Measurements from ENCODE around the gene RPF1. TPM values are rescaled to one million over a fixed set of nuclear protein-coding genes. Genes with fewer than 3 reads are reported as not detected.
"Not testable (repeated sequence)": the region's sequence is repeated elsewhere in the genome, so short reads cannot be mapped to it uniquely, and the experiment has no call there.

The RPF1 gene
- total RNA-seq, 1 experiment from 2014 or later: 33.6 TPM

- BruUV-seq (replicated peaks): no TSS peak
- CTCF ChIA-PET: interaction anchor here (0.6 to 5.7 kb wide), 13 partner anchors 68 to 551 kb away, joined by 3 to 57 read pairs (median 4); partner anchors contain the start of gene PRKACB
- Mint-ChIP-seq H3K4me1 (ENCODE audit: low read depth, unreplicated experiment) (peaks cover 9% of the 10 kb centered on the region), H3K9me3 (ENCODE audit: low read depth, unreplicated experiment) (peaks cover 6% of the 10 kb centered on the region), H3K27me3 (ENCODE audit: unreplicated experiment) (no peaks in the 10 kb centered on the region), H3K36me3 (ENCODE audit: insufficient read depth, unreplicated experiment) (peaks cover 4% of the 10 kb centered on the region), H3K27ac (ENCODE audit: unreplicated experiment) (no peak overlapping the region), H3K4me3 (ENCODE audit: low read depth, unreplicated experiment) (no peak overlapping the region)
- DNase-seq: peak; percentile 39
- TF ChIP-seq CTCF (IDR thresholded peaks at IDR 0.05; ENCODE audit: unreplicated experiment): peak; percentile 22
- intact Hi-C loops (cut with micrococcal nuclease; ENCODE audit: unreplicated experiment): loop anchor here (5.0 to 10.0 kb wide), 4 partner anchors 67 to 529 kb away; no protein-coding TSS in a partner anchor
Measured at GRCh38 chr1:84434081-84434769, 44.8 kb upstream of the RPF1 start.

GRCh38 chr1:84434801-84435549 is 44.1 kb upstream of the RPF1 start:
- Mint-ChIP-seq H3K4me1 (ENCODE audit: low read depth, unreplicated experiment) (peaks cover 1% of the 10 kb centered on the region), H3K27me3 (ENCODE audit: unreplicated experiment) (no peaks in the 10 kb centered on the region), H3K36me3 (ENCODE audit: insufficient read depth, unreplicated experiment) (peaks cover under 1% of the 10 kb centered on the region), H3K4me3 (ENCODE audit: low read depth, unreplicated experiment) (no peak overlapping the region), H3K9me3 (ENCODE audit: low read depth, unreplicated experiment) (peaks cover 1% of the 10 kb centered on the region), H3K27ac (ENCODE audit: unreplicated experiment) (no peak overlapping the region)
- CTCF ChIA-PET: interaction anchor here (1.0 to 5.7 kb wide), 4 partner anchors 133 to 319 kb away, joined by 3 to 57 read pairs (median 12); partner anchors contain the start of gene PRKACB
- DNase-seq: no peak
- no TSS peak for BruUV-seq (replicated peaks)
- intact Hi-C loops (cut with micrococcal nuclease; ENCODE audit: unreplicated experiment): loop anchor here (5.0 to 10.0 kb wide), 4 partner anchors 68 to 530 kb away; no protein-coding TSS in a partner anchor
- TF ChIP-seq CTCF (IDR thresholded peaks at IDR 0.05; ENCODE audit: unreplicated experiment): no peak

GRCh38 chr1:84436876-84437655 is 42.0 kb upstream of the RPF1 start:
- intact Hi-C loops (cut with micrococcal nuclease; ENCODE audit: unreplicated experiment): loop anchor here (10.0 kb wide), 1 partner anchor 532 kb away; no protein-coding TSS in a partner anchor
- no peaks in the 10 kb centered on the region for H3K4me1 Mint-ChIP-seq (ENCODE audit: low read depth, unreplicated experiment)
- no peak overlapping the region for H3K4me3 Mint-ChIP-seq (ENCODE audit: low read depth, unreplicated experiment)
- H3K27ac Mint-ChIP-seq (ENCODE audit: unreplicated experiment): no peak overlapping the region
- CTCF ChIA-PET: interaction anchor here (0.5 to 5.7 kb wide), 4 partner anchors 76 to 831 kb away, joined by 3 to 57 read pairs (median 8); partner anchors contain the start of gene PRKACB
- TF ChIP-seq CTCF (IDR thresholded peaks at IDR 0.05; ENCODE audit: unreplicated experiment): no peak
- H3K9me3 Mint-ChIP-seq (ENCODE audit: low read depth, unreplicated experiment): no peaks in the 10 kb centered on the region
- no peak for DNase-seq
- no TSS peak for BruUV-seq (replicated peaks)
- H3K36me3 Mint-ChIP-seq (ENCODE audit: insufficient read depth, unreplicated experiment): no peaks in the 10 kb centered on the region
- no peaks in the 10 kb centered on the region for H3K27me3 Mint-ChIP-seq (ENCODE audit: unreplicated experiment)

- DNase-seq: peak; percentile 22
- CTCF ChIA-PET: interaction anchor here (0.6 to 1.9 kb wide), 7 partner anchors 19 to 330 kb away, joined by 3 to 11 read pairs (median 3); partner anchors contain the start of gene PRKACB
- BruUV-seq (replicated peaks): no TSS peak
- Mint-ChIP-seq H3K27ac (ENCODE audit: unreplicated experiment) (no peak overlapping the region), H3K4me1 (ENCODE audit: low read depth, unreplicated experiment) (no peaks in the 10 kb centered on the region), H3K9me3 (ENCODE audit: low read depth, unreplicated experiment) (no peaks in the 10 kb centered on the region), H3K36me3 (ENCODE audit: insufficient read depth, unreplicated experiment) (no peaks in the 10 kb centered on the region), H3K4me3 (ENCODE audit: low read depth, unreplicated experiment) (no peak overlapping the region), H3K27me3 (ENCODE audit: unreplicated experiment) (no peaks in the 10 kb centered on the region)
- TF ChIP-seq CTCF (IDR thresholded peaks at IDR 0.05; ENCODE audit: unreplicated experiment): no peak
- intact Hi-C loops (cut with micrococcal nuclease; ENCODE audit: unreplicated experiment): loop anchor here (1.0 to 5.0 kb wide), 6 partner anchors 99 to 494 kb away; no protein-coding TSS in a partner anchor
Measured at GRCh38 chr1:84442256-84442655, 36.8 kb upstream of the RPF1 start.

GRCh38 chr1:84442747-84443646 is 36.1 kb upstream of the RPF1 start:
- CTCF ChIA-PET: interaction anchor here (0.6 to 1.9 kb wide), 9 partner anchors 19 to 396 kb away, joined by 3 to 11 read pairs (median 3); partner anchors contain the start of gene PRKACB
- intact Hi-C loops (cut with micrococcal nuclease; ENCODE audit: unreplicated experiment): loop anchor here (1.0 to 5.0 kb wide), 6 partner anchors 98 to 493 kb away; no protein-coding TSS in a partner anchor
- DNase-seq: peak; percentile 23
- not testable (repeated sequence) for H3K4me1 Mint-ChIP-seq (ENCODE audit: low read depth, unreplicated experiment); H3K27me3 Mint-ChIP-seq (ENCODE audit: unreplicated experiment); H3K4me3 Mint-ChIP-seq (ENCODE audit: low read depth, unreplicated experiment); H3K9me3 Mint-ChIP-seq (ENCODE audit: low read depth, unreplicated experiment); H3K36me3 Mint-ChIP-seq (ENCODE audit: insufficient read depth, unreplicated experiment); BruUV-seq (replicated peaks); H3K27ac Mint-ChIP-seq (ENCODE audit: unreplicated experiment)

Data from Calu3 (cell line).